GM06990 (cell line): Measurements from ENCODE around the gene C1orf185.
"Not testable (repeated sequence)": the region's sequence is repeated elsewhere in the genome, so short reads cannot be mapped to it uniquely, and the experiment has no call there.

ENCODE experiments used
- DNase-seq: peaks from one replicate; pipeline ENCODE4 v3.0.0-alpha.2; 2011; ENCODE audit not compliant: insufficient read length; ENCODE audit errors: extremely low read depth
- H3K27me3 ChIP-seq: replicated peaks from 2 replicates; pipeline ENCODE4 v1.6.0; 2011; ENCODE audit warnings: low read length; ENCODE audit not compliant: control insufficient read depth, insufficient read depth
- H3K36me3 ChIP-seq: 2 replicates; pipeline ENCODE4 v1.5.1; 2011; ENCODE audit warnings: low read length; ENCODE audit not compliant: control insufficient read depth, insufficient read depth
- H3K4me3 ChIP-seq: replicated peaks from 2 replicates; pipeline ENCODE4 v1.5.1; 2011; ENCODE audit warnings: low read depth, mild to moderate bottlenecking, control low read depth, low read length
- TF ChIP-seq, protein P1 (sequence below): IDR thresholded peaks from 2 replicates; pipeline ENCODE4 v1.5.1; 2011; ENCODE audit warnings: low read length, control low read depth, mild to moderate bottlenecking, inconsistent platforms; ENCODE audit not compliant: insufficient read depth, poor library complexity, severe bottlenecking

The C1orf185 gene

DNA sequence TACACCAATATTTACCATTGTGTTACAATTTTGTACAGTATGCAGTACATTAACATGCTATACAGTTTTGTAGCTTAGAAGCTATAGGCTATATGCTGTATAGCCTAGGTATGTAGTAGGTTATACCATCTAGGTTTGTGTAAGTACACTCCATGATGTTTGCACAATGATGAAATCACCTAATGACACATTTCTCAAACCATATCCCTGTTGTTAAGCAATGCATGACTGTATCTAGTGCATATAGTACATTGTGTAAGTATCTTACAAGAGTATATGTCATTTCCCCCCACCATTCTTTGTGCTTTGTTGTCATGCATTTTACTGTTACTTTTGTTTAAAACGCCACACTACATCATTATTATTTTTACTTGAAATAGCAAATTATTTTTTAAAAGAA is 68.3 kb downstream of the C1orf185 start:
- TF ChIP-seq, protein P1, sequence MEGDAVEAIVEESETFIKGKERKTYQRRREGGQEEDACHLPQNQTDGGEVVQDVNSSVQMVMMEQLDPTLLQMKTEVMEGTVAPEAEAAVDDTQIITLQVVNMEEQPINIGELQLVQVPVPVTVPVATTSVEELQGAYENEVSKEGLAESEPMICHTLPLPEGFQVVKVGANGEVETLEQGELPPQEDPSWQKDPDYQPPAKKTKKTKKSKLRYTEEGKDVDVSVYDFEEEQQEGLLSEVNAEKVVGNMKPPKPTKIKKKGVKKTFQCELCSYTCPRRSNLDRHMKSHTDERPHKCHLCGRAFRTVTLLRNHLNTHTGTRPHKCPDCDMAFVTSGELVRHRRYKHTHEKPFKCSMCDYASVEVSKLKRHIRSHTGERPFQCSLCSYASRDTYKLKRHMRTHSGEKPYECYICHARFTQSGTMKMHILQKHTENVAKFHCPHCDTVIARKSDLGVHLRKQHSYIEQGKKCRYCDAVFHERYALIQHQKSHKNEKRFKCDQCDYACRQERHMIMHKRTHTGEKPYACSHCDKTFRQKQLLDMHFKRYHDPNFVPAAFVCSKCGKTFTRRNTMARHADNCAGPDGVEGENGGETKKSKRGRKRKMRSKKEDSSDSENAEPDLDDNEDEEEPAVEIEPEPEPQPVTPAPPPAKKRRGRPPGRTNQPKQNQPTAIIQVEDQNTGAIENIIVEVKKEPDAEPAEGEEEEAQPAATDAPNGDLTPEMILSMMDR, result no peak
- no peaks in the 10 kb centered on the region for H3K27me3 ChIP-seq
- DNase-seq, result no peak
- no peak overlapping the region for H3K4me3 ChIP-seq
- no peaks in the 10 kb centered on the region for H3K36me3 ChIP-seq

DNA sequence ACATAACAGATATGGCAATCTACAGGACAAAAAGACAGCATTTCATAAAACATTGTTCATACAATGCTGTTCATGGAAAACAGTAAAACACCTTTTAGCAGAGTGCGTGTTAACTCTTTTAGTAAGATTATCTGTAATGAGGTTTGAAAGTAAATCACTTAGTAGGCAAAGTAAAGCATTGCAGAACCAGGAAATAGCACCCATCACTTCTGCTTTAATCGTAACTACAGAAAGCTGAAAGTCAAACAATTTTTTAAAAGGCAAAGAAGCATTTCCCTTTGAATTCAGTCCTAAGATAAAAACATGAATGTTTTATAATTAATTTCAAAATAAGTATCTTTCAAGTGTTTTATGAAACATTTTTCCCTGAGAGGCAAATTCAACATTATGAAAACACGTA is 70.8 kb downstream of the C1orf185 start:
- TF ChIP-seq, protein P1, result no peak
- H3K27me3 ChIP-seq, result no peaks in the 10 kb centered on the region
- H3K4me3 ChIP-seq, result no peak overlapping the region
- DNase-seq, result no peak
- no peaks in the 10 kb centered on the region for H3K36me3 ChIP-seq

DNA sequence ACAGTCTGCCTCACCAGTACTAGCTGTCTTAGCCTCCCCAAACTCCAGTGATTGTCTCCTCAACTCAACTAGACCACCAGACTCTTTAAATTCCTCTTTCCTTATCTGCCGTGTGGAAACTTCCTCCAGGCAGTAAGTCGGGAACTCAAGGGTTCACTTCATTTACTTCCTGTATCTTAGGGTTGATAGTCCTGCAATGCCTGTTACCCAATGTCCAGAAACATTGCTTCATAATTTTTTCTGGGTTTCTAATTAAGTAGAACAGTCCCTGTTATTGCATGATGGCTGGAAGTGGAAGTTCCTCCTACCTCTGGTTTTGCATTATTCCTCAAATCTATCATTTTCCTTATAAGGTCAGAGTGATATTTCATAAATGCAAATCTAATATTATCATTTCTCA is 73.2 kb downstream of the C1orf185 start:
- no peaks in the 10 kb centered on the region for H3K36me3 ChIP-seq
- no peak overlapping the region for H3K4me3 ChIP-seq
- TF ChIP-seq, protein P1, result no peak
- H3K27me3 ChIP-seq, result no peaks in the 10 kb centered on the region
- no peak for DNase-seq

DNA sequence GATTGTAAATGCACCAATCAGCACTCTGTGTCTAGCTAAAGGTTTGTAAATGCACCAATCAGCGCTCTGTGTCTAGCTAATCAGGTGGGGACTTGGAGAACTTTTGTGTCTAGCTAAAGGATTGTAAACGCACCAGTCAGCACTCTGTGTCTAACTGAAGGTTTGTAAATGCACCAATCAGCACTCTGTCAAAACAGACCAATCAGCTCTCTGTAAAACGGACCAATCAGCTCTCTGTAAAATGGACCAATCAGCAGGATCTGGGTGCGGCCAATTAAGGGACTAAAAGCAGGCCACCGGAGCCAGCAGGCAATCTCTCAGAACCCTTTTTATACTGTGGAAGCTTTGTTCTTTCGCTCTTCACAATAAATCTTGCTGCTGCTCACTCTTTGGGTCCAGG is 76.0 kb downstream of the C1orf185 start:
- not testable (repeated sequence) for H3K4me3 ChIP-seq, H3K36me3 ChIP-seq, H3K27me3 ChIP-seq, DNase-seq

DNA sequence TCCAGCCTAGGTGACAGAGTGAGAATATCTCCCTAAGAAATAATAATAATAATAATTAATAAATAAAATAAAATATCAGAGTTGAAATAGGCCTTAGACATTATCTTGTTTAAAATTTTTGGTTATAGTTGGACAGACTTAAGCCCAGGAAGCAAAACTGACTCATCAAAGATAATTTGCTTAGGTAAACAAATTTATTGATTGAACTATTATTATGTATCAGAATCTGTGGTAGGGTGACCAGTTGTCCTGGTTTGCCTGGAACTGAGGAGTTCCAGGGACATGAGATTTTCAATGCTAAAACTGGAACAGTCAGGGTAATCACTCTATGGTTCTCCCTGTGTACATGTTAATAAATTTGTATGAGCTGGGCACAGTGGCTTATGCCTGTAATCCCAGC is 86.2 kb downstream of the C1orf185 start:
- TF ChIP-seq, protein P1, result no peak
- DNase-seq, result no peak
- H3K27me3 ChIP-seq, result no peaks in the 10 kb centered on the region
- H3K36me3 ChIP-seq, result no peaks in the 10 kb centered on the region
- H3K4me3 ChIP-seq, result no peak overlapping the region

DNA sequence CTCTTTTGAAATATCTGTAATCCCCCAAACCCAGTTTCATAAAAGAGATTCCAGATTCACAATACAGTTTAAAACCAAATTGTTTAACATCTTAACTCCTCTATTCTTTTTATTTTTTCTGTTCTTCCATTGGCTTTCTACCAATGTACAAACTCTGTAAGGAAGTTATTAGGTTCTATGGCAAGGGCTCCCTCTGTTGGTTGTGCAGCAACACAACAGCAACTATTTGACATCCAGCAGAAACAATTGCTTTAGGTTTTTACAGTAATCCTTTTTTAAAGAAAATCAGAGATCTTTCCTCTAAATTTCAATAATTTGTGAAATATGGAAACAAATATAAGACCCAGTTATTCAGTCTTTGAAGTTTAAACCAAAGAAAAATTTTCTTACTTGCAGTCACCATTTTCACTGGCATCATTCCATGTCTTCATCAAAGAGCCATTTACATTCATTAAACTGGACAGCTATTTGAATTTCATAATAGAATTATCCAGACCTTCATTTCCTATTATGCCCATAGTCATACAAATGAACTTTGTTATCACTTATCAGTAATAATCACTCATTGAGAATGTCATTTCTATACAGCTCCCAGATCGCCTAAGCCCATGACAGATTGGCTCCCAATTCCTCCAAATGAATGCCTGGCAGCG is 87.5 kb downstream of the C1orf185 start:
- TF ChIP-seq, protein P1, result peak; percentile 86
- peak; percentile 20 for DNase-seq

More for the DNA sequence above, 87.5 kb downstream of the C1orf185 start:
- H3K36me3 ChIP-seq, result no peaks in the 10 kb centered on the region
- no peak overlapping the region for H3K4me3 ChIP-seq
- no peaks in the 10 kb centered on the region for H3K27me3 ChIP-seq
